NT2/D1 (cell line): ENCODE data around the gene SEMA4F.
"Not testable (repeated sequence)": the region's sequence is repeated elsewhere in the genome, so short reads cannot be mapped to it uniquely, and the experiment has no call there.

Source experiments
- DNase-seq: peaks from one replicate; pipeline ENCODE4 v3.0.0-alpha.2; 2011; ENCODE audit warnings: low read depth, low spot score
- H3K27me3 ChIP-seq: 2 replicates; pipeline ENCODE4 v1.6.0; 2011; ENCODE audit warnings: mild to moderate bottlenecking; ENCODE audit not compliant: insufficient read length, insufficient read depth
- H3K36me3 ChIP-seq: 2 replicates; pipeline ENCODE4 v1.6.1; 2011; ENCODE audit warnings: mild to moderate bottlenecking, low read length, mixed read lengths; ENCODE audit not compliant: insufficient read depth, insufficient read length
- H3K4me1 ChIP-seq: 2 replicates; pipeline ENCODE4 v1.5.1; 2011; ENCODE audit not compliant: insufficient read depth, insufficient read length
- H3K4me3 ChIP-seq: 2 replicates; pipeline ENCODE4 v1.5.1; 2011; ENCODE audit warnings: low read depth; ENCODE audit not compliant: insufficient read length
- H3K9ac ChIP-seq: 2 replicates; pipeline ENCODE4 v1.6.0; 2011; ENCODE audit warnings: low read depth; ENCODE audit not compliant: insufficient read length
- H3K9me3 ChIP-seq: 2 replicates; pipeline ENCODE4 v1.5.1; 2011; ENCODE audit warnings: mild to moderate bottlenecking, low read length; ENCODE audit not compliant: insufficient read depth
- SUZ12 ChIP-seq: IDR thresholded peaks from 2 replicates; pipeline ENCODE4 v1.6.1; 2011; ENCODE audit not compliant: insufficient read length, insufficient read depth; ENCODE audit errors: extremely low read depth
- YY1 ChIP-seq: IDR thresholded peaks from 2 replicates; pipeline ENCODE4 v1.6.1; 2011; ENCODE audit not compliant: insufficient read length, insufficient read depth
- ZNF274 ChIP-seq: IDR thresholded peaks from 2 replicates; pipeline ENCODE4 v1.6.1; 2011; ENCODE audit warnings: mild to moderate bottlenecking, low read depth, low read length

Gene SEMA4F

DNA sequence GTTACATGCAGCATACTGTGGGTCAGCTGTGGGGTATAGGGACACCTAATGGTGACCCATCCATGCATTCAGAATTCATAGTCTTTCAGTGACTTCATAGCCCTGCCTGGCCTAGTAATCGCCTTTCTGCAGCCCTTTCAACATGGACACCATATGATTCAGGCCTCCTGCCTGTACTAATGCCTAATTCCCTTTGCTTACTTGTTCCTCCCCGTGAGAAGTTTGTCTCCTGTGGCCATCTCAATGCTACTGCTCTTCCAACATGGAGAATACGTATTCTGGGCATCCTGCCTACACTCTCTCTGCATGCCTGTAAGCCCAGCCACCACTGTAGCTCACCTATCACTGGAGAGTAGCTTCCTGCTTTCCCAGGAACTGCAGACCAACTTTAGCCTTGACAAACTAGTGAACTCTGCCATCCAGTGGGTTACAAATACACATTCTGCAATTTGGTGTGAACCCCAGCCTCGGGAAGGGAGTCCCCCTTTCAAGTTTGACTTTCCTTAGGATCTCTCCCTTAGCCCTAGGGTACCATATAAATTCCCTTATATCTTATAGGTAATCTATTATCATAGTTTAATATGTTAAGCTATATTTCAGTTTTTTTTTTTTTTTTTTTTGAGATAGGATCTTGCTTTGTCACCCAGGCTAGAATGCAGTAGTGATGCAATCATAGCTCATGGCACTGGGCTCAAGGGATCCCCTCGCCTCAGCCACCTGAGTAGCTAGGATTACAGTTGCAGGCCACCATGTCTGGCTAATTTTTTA is 28.2 kb upstream of the SEMA4F start:
- Histone ChIP-seq H3K36me3 (no peaks in the 10 kb centered on the region), H3K9ac (no peak overlapping the region), H3K4me1 (no peaks in the 10 kb centered on the region), H3K9me3 (no peaks in the 10 kb centered on the region), H3K4me3 (no peak overlapping the region), H3K27me3 (no peaks in the 10 kb centered on the region)
- TF ChIP-seq SUZ12, result no peak
- TF ChIP-seq ZNF274, result no peak
- TF ChIP-seq YY1, result no peak
- DNase-seq, result no peak

DNA sequence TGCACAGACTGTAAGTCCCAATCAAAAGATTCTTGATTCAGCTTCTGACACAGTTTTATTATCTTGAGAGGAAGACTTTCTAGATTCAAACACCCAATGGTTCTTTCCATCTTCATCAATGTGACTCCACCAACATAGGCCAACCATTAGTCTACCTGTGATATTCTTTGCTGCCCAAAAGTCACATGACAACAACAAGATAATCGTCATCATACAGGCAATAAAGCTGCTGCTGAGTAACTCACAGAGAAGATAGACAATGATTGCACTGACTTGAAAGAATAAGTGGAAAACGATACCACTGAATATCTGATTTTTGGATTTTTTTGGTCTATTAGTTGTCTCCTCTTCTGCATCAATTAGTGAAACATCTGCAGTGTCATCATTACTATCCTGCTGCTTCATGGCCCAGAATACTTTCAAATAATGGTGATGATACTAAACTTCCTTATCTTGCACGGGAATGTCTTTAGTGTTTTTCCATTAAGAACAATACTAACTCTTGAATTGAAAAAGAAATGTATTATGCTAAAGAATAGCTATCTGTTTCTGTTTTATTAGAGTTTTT is 25.4 kb upstream of the SEMA4F start:
- Histone ChIP-seq H3K4me3 (no peak overlapping the region), H3K4me1 (no peaks in the 10 kb centered on the region), H3K9ac (no peak overlapping the region), H3K27me3 (no peaks in the 10 kb centered on the region), H3K36me3 (no peaks in the 10 kb centered on the region), H3K9me3 (no peaks in the 10 kb centered on the region)
- DNase-seq, result no peak
- TF ChIP-seq YY1, result no peak
- TF ChIP-seq ZNF274, result no peak
- TF ChIP-seq SUZ12, result no peak

DNA sequence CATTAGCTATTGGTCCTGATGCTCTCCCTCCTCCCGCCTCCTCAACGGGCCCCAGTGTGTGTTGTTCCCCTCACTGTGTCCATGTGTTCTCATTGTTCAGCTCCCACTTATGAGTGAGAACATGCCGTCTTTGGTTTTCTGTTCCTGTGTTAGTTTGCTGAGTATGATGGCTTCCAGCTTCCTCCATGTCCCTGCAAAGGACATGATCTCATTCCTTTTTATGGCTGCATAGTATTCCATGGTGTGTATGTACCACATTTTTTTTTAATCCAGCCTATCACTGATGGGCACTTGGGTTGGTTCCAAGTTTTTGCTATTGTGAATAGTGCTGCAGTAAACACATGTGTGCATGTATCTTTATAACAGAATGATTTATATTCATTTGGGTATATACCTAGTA is 23.6 kb upstream of the SEMA4F start:
- not testable (repeated sequence) for H3K4me3 ChIP-seq, DNase-seq, H3K9ac ChIP-seq, H3K4me1 ChIP-seq, H3K36me3 ChIP-seq, H3K9me3 ChIP-seq, H3K27me3 ChIP-seq

DNA sequence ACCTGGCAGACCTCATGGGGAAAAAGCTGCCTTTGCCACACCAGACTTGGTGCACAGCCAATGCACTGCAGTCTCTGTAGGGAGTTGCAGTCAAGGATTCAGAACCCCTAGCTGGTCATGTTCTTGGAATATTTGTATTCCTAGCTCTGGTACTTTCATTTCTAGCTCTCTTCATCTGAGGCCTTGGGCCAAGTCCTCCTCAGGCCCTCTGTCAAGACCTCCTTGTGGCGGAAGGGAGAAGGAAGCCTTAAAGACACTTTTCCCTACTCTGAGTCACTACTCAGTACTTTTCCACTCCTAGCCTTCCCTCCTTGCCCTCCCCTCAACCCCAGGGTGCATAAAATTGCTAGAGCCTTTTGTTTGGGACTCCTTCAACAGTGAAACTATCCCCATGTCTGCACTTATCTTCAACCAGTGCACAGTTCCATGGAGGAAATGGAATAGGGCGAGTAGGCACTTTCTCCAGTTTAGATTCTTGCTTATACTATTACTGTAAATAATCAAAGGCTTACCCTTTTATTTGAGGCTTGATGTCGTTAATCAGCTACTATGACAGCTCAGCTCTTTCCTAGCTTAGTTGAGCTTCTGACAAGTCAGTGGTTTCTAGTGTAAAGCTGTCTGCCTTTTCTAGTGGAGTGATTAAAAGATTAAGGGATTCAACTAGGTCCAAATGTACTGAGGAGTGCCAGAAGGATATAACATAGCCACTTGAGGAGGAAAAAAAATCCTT is 21.7 kb upstream of the SEMA4F start:
- TF ChIP-seq SUZ12, result no peak
- no peak for TF ChIP-seq YY1
- no peak for TF ChIP-seq ZNF274
- Histone ChIP-seq H3K4me1 (no peaks in the 10 kb centered on the region), H3K9me3 (no peaks in the 10 kb centered on the region), H3K36me3 (no peaks in the 10 kb centered on the region), H3K9ac (no peak overlapping the region), H3K27me3 (no peaks in the 10 kb centered on the region), H3K4me3 (no peak overlapping the region)
- peak; percentile 44 for DNase-seq

DNA sequence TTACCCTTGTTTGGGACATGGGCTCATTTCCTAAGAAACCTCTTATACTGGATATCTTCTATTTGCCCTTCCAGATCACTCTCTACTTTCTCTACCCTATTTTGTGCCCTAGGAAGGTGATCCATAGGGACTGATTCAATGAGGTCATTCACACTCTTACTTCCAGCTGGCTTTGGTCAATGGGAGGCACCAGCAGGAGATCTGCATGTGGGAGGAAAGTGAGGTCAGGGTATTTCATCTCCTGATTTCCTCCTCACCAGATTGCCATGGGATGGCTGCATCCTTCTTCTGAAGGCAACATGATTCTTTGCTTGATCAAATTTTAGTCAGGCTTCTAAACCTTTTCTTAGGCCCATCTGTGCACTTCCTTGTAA is 21.1 kb upstream of the SEMA4F start:
- no peak for TF ChIP-seq YY1
- TF ChIP-seq SUZ12, result no peak
- TF ChIP-seq ZNF274, result no peak
- Histone ChIP-seq H3K4me3 (no peak overlapping the region), H3K36me3 (no peaks in the 10 kb centered on the region), H3K9ac (no peak overlapping the region), H3K27me3 (no peaks in the 10 kb centered on the region), H3K4me1 (no peaks in the 10 kb centered on the region), H3K9me3 (no peaks in the 10 kb centered on the region)
- DNase-seq, result no peak

DNA sequence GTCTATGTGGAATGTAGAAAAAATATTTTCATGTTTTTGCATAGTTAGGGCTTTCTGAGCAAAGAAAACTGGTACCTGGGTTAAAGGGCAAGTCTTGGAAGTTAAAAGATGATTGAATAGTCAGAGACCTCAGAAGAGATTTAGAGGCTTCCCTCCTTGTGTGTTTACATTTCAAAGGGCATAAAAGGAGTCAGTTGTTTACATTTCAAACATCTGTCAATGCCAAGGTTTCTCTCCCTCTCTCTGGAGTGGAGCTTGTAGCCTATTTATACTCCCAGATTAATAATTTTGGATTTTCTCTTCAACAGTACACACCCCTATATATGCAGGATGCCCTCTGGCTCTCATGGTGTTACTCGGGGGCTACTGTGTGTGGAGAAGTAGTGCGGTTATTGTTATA is 14.5 kb upstream of the SEMA4F start:
- Histone ChIP-seq H3K9me3 (no peaks in the 10 kb centered on the region), H3K4me1 (no peaks in the 10 kb centered on the region), H3K27me3 (no peaks in the 10 kb centered on the region), H3K4me3 (no peak overlapping the region), H3K36me3 (no peaks in the 10 kb centered on the region), H3K9ac (no peak overlapping the region)
- TF ChIP-seq YY1 (no peak), SUZ12 (no peak), ZNF274 (no peak)
- no peak for DNase-seq

DNA sequence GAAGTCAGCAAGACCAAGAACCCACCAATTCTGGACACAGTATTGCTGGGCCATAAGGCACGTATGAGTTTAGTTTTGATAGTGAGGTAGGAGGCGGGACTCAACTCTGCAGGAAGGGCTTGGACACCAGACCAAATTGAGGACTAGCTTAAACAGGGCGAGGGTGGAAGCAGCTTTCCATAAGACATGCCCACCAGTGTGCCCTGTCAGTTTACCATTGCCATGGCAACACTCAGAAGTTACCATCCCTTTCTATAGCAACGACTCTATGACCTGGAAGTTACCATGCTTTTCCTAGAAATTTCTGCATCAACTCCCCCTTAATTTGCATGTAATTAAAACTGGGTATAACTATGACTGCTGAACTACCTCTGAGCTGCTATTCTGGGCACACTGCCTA is 8.7 kb upstream of the SEMA4F start:
- H3K4me3 ChIP-seq, result no peak overlapping the region
- TF ChIP-seq SUZ12 (no peak), ZNF274 (no peak), YY1 (no peak)
- peaks cover 16% of the 10 kb centered on the region for H3K9me3 ChIP-seq
- H3K27me3 ChIP-seq, result peaks cover 7% of the 10 kb centered on the region
- no peak for DNase-seq
- H3K9ac ChIP-seq, result no peak overlapping the region
- no peaks in the 10 kb centered on the region for H3K4me1 ChIP-seq
- no peaks in the 10 kb centered on the region for H3K36me3 ChIP-seq
